CD4-positive, alpha-beta T cell treated with Interleukin-17A for 1 hour (primary cell): ENCODE data around the gene GNG13.
"Not testable (repeated sequence)": the region's sequence is repeated elsewhere in the genome, so short reads cannot be mapped to it uniquely, and the experiment has no call there.

Source experiments
- DNase-seq: peaks from one replicate; pipeline ENCODE4 v3.0.0-alpha.2; 2020

GNG13 gene

DNA sequence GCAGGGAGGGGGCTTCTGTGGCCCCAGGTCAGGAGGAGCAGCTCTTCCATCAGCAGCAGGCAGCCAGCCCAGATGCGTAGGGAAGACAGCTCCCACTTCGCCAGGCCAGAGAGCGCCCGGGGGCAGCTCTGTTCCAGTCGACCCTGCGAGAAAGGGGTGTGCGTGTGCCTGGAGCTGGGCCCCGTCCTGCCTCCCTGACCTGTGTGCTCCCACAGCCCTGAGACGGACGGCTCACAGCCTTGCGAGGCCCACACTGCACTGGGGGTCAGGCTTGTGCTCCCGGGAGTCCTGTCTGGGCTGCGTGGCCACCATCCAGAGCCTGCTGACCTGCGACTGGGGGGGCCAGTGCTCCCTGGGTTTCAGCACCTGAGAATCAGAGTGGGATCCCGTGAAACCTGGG, 40.5 kb downstream of the GNG13 start:
- no peak for DNase-seq

DNA sequence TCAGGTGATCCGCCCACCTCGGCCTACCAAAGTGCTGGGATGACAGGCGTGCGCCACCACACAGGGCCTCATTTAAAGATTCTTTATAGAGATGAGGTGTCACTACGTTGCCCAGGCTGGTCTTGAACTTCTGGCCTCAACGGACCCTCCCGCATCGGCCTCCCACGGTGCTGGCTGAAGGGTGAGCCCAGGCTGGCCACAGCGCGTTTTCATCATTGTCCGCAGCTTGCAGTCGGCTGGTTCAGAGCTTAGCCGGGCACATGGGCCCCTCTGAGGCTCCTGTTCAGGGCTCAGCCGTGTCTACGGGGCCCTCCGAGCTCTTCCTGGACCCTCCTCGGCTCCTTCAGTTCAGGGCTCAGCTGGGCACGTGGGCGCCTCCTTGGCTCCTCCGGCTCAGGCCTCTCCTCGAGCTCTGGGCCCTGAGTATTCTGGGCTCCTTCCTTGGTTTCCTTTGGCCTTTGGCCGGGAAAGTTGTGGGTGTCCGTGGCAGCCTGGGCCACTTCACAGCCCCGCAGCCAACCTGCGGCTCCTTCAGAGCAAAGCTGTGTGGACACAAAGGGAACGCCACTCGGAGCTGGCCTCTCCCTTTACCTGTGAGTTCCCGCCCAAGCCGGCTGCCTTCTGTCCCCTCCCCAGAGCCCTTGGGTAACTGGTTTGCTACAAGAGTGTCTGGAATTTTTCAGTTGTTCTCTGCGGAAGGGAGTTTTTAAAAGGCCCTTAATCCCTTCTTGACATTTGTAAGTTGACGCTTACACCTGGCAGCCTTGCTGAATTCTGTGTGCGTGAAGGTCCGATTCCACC, 41.2 kb downstream of the GNG13 start:
- no peak for DNase-seq

GRCh38 chr16:756428-756827, 44.1 kb downstream of the GNG13 start:
- DNase-seq, result no peak

- DNase-seq, result no peak
These were observed 45.9 kb downstream of the GNG13 start for GRCh38 chr16:754656-755055.

- not testable (repeated sequence) for DNase-seq
These were observed 46.4 kb downstream of the GNG13 start for GRCh38 chr16:754121-754607.

DNA sequence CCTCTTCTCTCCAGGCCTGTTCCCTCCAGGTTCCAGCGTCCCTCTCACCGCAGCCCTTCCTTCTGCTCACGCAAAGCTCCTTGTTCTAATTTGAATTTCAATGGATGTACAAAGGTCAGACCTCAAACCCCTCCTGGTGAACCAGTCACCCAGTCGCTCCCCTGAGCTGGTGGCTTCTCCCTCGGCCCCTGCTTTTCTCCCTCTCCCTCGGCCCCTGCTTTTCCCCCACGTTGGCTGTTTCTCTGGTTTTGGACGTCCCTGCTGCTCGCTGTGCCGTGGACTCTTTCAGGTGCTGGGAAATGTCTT, 48.6 kb downstream of the GNG13 start:
- no peak for DNase-seq

DNA sequence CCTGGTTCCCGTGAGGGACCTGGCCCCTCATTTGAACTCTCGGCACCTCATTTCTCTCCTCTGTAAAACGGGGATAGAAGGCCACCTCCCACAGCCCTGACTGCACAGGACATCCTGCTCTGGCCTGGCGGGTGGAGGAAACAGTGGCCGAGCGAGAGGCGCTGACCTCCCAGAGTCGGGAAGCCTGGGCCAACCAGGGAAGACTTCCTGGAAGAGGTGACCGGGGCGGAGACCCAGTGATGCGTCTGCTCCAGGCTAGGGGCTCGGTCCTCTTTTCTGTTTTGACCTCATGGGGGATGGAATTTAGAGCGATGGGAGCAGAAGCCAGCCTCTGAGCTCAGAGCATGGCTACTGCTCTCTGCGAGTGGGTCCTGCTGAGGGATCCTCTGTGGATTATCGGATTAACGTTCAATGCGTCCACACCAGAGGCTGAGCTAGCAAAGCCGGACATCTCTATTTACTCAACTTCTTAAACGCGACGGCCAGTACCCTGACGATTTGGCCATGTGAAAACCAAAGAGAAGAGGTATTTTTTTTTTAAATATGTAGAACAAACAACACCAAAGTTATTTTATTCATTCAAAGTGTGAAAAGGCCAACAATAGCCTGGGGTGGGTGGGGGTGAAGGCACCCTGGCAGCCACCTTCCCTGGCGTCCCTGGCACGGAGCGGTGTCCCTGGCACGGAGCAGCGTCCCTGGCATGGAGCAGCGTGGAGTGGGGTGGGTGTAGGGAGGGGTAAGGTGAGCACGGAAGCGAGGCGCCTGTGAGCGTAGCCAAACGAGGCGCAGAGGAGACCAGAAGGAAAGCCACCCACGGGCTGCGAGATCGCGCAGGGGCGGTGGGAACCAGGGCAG, 49.2 kb downstream of the GNG13 start:
- DNase-seq, result no peak

GRCh38 chr16:750485-750884, 50.0 kb downstream of the GNG13 start:
- no peak for DNase-seq

- no peak for DNase-seq
These were observed 51.5 kb downstream of the GNG13 start for GRCh38 chr16:749010-749409.
